GM21360 (cell line): ENCODE results near the gene ZFP91.
"Not testable (repeated sequence)": the region's sequence is repeated elsewhere in the genome, so short reads cannot be mapped to it uniquely, and the experiment has no call there.

Source experiments
- ATAC-seq: cut with Tn5 transposase; IDR thresholded peaks from one replicate; pipeline ENCODE4 v1.9.1; 2021; ENCODE audit warnings: mild to moderate bottlenecking, moderate library complexity; ENCODE audit not compliant: unreplicated experiment

ZFP91 gene, protein sequence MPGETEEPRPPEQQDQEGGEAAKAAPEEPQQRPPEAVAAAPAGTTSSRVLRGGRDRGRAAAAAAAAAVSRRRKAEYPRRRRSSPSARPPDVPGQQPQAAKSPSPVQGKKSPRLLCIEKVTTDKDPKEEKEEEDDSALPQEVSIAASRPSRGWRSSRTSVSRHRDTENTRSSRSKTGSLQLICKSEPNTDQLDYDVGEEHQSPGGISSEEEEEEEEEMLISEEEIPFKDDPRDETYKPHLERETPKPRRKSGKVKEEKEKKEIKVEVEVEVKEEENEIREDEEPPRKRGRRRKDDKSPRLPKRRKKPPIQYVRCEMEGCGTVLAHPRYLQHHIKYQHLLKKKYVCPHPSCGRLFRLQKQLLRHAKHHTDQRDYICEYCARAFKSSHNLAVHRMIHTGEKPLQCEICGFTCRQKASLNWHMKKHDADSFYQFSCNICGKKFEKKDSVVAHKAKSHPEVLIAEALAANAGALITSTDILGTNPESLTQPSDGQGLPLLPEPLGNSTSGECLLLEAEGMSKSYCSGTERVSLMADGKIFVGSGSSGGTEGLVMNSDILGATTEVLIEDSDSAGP

DNA sequence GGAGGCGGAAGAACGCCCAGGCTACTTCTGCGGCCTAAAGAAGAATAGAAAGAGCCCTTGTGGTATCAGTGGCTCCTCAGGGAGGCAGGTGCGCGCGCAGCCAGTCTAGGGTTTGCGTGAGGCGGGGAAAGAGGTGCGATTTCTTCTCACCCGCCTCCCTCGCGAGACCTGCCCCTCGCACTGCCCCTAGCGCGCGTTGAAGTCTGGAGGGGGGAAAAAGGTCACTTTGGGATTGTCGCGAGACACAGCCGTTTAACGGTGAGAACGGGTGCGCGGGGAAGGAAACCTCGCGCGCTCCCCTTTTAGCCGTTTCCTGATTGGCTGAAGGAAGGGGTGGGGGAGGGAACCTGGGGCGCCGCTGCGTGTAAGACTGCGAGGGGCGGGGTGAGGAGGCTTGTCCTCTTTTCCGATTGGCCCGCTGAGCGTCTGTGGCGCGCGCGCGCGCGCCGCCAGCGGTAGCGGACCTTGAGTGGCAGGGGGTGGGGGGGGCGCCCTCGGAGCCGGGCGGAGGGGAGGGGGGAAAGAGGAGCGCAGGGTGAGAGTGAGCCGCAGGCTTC lies at the start of gene ZFP91:
Gene ZFP91, plus strand, starts transcription at position 429 of the 557 bp plus-strand sequence. CDS start 219 bp downstream, outside the sequence.
- peak; percentile 36 for ATAC-seq

DNA sequence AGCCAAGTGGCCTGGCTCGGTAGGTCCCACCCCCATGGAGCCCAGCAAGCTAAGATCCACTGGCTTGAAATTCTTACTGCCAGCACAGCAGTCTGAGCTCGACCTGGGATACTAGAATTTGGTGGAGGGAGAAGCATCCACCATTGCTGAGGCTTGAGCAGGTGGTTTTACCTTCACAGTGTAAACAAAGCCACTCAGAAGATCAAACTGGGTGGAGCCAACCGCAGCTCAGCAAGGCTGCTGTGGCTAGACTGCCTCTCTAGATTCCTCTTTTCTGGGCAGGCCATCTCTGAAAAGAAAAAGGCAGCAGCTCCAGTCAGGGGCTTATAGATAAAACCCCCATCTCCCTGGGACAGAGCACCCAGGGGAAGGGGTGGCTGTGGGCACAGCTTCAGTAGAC lies 48.6 kb upstream of the ZFP91 start:
- no peak for ATAC-seq

DNA sequence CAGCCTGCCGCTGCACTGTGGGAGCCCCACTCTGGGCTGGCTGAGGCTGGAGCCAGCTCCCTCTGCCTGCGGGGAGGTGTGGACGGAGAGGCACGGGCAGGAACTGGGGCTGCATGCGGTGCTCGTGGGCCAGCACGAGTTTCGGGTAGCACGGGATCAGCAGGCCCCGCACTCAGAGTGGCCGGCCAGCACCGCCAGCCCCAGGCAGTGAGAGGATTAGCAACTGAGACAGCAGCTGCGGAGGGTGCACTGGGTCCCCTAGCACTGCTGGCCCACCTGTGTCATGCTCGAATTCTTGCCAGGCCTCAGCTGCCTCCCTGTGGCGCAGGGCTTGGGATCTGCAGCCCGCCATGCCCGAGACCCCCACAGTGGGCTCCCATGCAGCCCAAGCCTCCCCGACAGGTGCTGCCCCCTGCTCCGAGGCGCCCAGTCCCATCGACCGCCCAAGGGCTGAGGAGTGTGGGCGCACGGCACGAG lies 47.0 kb upstream of the ZFP91 start:
- no peak for ATAC-seq

DNA sequence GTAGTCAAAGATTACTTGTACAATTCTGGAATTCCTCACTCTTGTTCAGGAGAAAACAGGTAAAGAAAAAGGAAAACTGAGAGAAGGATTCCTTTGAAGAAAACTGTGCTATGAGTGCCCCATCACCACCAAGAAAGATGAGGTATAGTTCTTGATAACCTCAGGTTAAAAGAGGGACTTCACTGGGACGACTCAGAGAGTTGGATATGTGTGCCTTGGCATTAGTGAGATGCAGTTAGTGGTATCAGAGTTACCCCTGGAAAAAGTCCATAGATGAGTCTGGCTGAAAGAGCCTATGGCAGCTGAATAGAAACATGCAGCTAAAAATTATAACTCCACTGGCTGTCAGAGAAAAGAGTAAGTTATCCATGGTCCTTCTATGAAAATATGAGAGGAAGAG lies 32.0 kb upstream of the ZFP91 start:
- no peak for ATAC-seq

DNA sequence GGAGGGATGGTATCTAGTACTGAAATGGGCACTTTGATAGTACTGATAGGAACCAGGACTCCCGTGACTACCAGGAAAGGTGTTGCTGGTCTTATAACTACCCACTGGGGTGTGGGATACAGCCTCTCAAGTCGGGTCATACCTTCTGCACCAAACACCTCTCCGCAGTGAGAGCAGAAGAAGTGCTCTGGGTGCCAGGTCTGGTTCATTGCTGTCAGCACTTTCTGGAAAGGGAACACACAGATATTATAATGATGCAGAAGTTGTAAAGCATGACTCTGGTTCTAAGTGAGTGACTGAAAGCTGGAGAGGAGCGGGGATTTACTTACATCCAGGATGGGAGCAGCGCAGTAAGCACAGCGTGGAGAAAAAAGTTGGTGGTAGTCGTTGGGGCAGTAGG lies 29.2 kb upstream of the ZFP91 start:
- no peak for ATAC-seq

DNA sequence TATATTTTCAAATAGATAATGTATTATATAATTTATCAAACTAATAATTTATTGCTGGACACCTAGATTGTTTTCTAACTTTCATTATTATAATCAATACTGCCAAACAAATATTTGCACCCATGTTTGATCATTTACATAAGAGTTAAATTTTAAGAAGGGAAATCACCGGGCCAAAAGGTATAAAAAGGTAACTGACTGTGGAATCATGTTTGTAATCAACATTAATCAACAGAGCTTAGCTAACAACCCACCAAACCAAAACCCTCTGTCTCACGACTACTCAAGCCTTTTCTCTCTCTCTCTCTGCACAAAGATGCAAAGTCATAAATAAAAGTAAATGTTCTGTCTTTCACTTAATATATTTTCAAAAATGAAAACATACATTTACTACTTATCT lies 18.0 kb upstream of the ZFP91 start:
- no peak for ATAC-seq

DNA sequence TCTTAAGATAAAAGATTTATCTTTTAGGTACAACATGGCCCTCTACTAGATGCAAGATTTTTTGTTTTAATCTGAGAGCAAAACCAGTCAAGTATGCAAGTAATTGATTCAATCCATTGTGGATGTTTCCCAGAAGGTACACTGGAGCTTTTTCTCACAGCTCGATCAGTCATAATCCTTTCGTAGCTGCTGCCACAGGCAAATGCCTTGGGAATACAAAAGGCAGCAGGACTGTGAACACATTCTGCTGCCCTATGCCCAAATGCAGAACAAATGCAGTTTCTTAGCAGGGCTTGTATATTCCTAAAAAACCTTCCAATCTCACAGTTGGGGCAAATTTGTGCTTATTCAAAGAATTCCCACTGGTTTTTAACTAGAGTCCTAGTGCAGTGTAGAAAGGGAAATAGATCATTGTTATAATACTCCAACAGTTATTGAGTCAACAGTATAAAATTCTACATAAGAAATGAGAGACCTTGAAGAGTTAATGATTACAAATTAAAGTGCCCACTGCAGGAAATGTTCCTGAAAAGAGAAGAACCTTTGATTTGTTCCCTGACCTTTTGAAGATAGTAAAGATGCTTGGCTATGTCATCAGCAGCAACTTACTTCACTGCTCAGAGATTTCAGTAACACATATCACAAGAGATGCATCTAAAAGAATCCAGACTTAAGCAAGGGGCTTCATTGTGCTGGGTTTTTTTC lies 17.3 kb upstream of the ZFP91 start:
- no peak for ATAC-seq

DNA sequence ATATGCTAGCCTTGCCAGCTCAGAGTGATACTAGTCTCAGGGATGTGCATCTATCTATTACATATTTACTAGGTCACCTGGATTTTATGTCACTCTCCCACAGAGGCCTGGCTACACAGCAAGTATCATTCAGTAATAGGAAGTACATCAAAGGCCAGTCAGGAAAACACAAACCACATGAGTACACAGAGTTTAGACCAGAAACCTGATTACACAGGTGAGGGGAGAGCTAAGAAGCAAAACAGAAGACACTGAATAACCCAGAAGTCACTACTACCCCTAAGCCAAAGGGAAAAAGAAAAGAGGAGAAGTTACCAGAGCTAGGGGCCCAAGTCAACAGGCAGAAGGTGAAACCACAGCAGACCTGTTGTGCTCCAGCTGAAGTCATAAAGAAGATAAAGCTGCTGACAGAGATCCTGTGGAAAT lies 16.5 kb upstream of the ZFP91 start:
- ATAC-seq: no peak

DNA sequence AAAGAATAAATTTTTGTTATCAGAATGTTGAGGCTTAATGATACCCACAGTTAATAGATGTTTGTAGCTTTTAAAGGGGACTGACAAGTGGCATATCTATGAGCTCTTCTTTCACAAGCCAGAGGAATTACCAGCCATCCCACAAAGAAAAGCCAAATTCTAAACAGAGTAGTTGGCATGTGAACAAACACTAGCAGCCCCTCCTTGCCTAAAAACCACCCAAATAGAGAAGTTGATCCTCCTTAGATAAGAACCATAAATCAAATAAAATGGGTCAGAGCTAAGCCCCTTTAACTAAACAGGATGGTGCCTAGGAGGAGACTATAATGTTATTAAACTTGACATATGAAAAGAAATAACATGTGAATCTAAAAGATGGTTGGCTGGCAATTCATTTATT lies 14.6 kb upstream of the ZFP91 start:
- ATAC-seq: no peak

DNA sequence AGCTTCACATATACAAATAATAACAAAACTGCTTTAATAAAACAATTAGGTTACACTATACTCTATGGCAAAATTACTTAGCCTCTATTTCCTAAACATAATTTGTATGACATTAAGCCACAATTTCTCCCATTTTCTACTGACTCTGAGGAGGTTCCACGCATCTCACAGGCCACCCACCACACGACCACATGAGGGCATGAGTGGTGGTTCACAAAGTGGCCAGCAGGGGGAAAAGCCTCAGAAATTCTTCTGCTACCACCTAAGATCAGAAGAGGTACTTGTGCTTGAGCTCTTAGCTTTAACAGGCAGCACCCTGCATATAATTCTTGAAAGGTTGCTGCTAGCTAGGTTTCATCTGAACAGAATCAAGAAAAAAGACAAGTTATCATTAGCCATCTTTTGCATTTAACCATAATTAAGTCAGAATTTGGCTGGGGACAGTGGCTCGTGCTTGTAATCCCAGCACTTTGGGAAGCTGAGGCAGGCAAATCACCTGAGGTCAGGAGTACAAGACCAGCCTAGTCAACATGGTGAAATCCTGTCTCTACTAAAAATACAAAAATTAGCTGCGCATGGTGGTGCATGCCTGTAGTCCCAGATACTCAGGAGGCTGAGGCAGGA lies 10.9 kb upstream of the ZFP91 start:
- ATAC-seq: peak; percentile 89

DNA sequence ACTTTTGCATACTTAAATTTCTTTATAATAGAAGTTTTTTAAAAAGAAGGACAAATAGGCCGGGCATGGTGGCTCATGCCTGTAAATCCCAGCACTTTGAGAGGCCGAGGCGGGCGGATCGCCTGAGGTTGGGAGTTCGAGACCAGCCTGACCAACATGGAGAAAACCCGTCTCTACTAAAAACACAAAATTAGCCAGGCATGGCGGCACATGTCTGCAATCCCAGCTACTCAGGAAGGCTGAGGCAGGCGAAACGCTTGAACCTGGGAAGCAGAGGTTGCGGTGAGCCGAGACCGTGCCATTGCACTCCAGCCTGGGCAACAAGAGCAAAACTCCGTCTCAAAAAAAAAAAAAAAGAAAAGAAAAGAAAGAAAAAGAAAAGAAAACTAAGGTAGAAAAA lies 6.0 kb upstream of the ZFP91 start:
- not testable (repeated sequence) for ATAC-seq

DNA sequence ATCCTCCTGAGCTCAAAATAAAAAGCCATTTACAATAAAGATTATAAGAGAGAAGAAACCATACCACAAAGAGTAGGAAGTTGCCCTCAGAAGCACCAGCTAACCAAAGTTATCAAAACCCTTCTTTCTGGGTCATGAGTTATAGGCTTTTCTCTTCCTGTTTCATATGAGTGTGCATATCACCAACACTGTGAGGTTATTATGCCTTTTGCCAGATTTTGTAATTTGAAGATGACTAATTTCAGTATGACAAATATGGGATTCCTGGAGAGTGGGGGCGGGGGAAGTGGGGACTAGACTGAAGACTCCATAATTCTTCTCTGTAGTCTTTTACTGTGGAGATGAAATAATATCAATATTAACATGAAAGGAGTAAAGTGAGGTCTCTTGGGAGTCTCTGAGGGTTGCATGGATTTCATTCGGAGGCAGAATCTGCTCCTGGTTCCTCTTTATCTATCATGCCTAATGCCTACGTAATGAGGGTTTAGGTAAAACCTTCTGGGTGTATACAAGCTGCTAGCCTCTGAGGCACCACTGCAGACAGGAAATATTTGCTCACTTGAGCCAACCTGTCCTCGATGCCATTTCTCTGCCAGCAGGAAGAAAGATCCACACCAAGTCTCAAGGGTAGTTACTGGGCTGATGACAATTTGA lies 5.3 kb upstream of the ZFP91 start:
- ATAC-seq: peak; percentile 23

DNA sequence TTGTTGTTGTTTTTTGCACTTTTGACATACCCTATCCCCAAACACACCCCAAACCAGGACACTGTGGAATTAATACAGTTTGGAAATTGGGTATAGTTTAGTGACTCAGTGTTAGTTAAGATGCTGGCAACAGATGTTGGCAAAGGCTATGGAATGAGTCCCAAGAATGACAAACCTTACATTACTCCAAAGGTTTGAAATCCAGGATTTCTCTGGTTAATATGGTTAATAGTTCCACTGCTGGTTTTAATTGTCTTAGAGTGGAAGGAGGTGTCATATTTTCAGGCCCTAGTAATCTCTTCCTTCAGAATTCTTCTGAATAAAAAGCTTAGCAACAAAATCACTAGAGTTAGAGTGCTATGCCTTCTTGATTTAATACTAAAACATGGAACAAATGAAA lies 4.0 kb upstream of the ZFP91 start:
- ATAC-seq: no peak

DNA sequence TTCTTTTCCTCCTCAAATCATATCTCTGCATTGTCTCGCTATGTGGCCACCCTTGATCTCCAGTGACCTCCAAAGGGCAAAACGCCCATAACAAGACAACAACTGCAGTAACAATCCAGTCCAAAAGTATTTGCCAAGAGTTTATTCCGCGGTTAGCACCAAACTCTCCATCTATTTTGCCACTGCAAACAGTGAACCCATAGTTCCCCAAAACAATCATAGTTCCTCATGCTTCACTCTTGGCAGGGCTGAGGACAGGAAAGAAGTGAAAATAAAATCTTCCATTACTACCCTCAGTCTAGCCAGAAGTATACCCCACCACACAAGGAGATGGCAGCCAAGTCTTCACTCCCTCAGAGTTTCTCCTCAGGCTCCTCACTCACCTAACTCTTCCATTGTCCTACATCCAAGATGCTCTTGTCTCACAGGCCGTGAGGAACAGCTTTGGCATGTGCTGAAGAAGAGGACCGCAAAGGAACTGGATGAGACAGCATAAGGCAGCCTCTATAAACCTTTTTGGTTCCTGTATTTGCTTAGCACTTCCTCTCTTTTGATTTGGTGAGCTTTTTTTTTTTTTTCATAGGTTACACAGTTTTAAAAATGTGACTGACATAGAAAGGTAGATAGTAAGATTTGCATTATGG lies 3.4 kb upstream of the ZFP91 start, which contains the start of gene LPXN:
Gene LPXN, minus strand, starts transcription at position 480 of the 644 bp plus-strand sequence. Its CDS starts 84 bp downstream, at position 396.
- ATAC-seq: no peak

DNA sequence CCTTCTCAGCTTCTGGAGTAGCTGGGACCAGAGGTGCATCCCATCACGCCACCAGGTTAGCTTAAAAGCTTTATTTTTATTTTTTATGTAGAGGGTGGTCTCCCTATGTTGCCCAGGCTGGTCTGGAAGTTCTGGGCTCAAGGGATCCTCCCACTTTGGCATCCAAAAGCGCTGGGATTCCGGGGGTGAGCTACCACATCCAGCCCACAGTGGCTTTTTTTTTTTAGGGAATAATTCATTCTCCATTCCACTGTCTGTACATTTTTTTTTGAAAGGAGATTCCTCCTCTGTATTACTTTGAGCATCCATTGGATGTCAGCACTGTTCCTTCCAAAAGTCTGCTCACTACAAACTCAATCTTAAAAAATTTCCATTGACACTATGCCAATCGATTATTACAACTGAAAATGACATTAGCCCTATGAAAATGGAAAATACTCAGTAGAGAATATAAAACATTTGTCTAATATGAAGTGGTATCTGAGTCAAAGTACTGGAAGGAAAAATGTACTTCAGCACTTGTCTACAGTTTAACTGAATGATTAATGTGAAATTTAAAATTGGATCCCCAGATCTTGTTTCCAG lies 1.9 kb upstream of the ZFP91 start:
- no peak for ATAC-seq

DNA sequence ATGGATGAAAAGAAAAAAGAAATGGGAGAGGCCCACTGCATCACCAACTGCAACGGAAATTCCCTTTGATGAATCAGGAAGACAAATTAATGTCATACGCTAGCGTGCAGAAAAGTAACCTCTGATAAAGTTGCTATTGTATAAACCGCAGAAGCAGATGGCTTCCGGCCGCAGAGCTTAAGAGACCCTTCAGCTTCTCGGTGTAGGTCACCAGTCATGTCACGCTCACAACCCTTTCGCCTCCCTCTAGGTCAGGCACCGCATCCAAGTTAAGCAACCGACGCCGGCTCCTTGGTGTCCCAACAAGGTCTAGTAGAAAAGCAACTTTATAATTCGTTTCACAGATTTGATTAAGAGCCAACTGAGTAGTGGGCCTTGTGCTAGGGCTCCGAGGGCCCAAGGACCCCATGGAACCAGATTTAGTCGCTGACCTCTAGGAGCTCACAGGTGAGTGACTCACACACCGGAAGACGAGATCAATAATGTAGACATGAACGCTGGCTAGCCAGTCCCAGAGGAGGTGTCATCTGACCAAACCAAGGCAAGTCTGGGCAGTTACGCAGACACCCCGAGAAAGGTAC lies 1.2 kb upstream of the ZFP91 start:
- peak; percentile 46 for ATAC-seq

DNA sequence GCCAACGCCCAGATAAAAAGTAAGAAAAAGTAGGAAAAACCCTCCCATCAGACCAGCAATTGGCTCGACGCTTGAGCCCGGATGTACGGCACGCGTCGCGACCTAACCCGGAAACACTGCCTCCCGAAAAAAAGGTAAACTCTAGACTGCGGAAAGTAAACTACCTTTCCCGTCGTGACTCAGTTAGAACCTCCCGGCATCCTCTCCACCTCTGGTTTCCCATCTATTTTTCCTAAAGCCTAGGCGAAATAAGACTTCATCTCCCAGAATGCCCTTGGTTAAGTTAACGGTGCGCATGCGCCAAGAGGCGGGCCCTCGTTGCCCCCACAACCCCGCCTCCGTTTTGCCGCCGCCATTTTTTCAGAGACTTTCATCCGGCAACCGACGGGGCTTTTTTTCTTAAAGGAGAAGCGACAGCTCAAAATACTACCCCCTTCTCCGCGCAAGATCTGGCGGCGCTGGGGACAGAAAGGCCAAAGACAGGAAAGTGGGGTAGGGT lies 678 bp upstream of the ZFP91 start:
- no peak for ATAC-seq

DNA sequence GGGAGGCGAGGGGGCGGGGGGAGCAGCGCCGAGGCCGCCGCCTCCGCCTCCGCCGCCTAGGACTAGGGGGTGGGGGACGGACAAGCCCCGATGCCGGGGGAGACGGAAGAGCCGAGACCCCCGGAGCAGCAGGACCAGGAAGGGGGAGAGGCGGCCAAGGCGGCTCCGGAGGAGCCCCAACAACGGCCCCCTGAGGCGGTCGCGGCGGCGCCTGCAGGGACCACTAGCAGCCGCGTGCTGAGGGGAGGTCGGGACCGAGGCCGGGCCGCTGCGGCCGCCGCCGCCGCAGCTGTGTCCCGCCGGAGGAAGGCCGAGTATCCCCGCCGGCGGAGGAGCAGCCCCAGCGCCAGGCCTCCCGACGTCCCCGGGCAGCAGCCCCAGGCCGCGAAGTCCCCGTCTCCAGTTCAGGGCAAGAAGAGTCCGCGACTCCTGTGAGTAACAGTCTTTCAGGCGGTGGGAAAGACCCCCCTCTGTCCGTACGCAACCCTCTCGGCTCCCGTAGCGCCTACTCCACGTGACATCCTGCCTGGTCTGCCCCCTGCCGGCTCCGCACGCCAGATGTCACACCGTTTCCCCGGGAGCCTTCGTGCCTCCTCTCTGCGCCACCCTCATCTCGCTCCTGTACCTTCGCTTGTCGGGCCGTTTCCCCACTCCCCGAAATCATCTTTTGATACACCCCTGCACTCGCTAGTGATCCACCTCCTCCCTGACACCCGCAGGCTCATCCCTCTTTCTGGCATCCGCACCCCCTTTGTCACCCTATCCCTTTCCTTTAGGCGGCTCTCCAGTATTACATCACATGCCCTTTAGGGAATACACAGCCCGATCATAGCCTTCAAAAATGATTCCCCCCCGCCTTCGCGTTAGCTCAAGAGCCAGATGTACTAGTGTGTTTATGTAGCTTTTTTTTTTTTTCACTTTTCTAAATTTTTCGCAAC lies 598 bp downstream of the ZFP91 start:
- ATAC-seq: peak; percentile 38
